Adrenal gland (tissue), 12 donors: ENCODE results near the gene FBXL19. TPM values are rescaled to one million over a fixed set of nuclear protein-coding genes. Genes with fewer than 3 reads are reported as not detected.
A peak's percentile ranks its signal among the peaks of the same experiment; 100 is the strongest.

Experiments used
- DNase-seq, 7 donors: peaks; one replicate each; pipeline ENCODE4 v3.0.0-alpha.2; 2019 to 2020
- H3K27ac ChIP-seq, 5 donors: fragments of 200-600 bp; sonication (generic) in 4 of 5; 1 replicate in 3 of 5; 2 replicates in 2 of 5; pipeline versions ENCODE4 v1.5.1 to v1.8.0; 2016 to 2020; ENCODE audit warnings: mild to moderate bottlenecking in 1 of 5
- H3K27me3 ChIP-seq: fragments of 200-600 bp; 2 replicates; pipeline ENCODE4 v1.8.0; 2021
- H3K36me3 ChIP-seq, 2 donors: fragments of 200-600 bp; replicated peaks in 1 of 2; 1 replicate in 1 of 2; 2 replicates in 1 of 2; pipeline versions ENCODE4 v1.5.1 to v1.8.0; 2018 to 2022
- H3K4me1 ChIP-seq, 2 donors: fragments of 200-600 bp; replicated peaks in 1 of 2; 1 replicate in 1 of 2; 2 replicates in 1 of 2; pipeline versions ENCODE4 v1.5.1 to v1.8.0; 2018 to 2021
- H3K4me3 ChIP-seq, 4 donors: fragments of 200-600 bp; sonication (generic) in 3 of 4; one replicate each; pipeline ENCODE4 v1.5.1; 2016 to 2018
- H3K9me3 ChIP-seq, 3 donors: fragments of 200-600 bp; sonication (generic) in 1 of 3; replicated peaks in 1 of 3; 1 replicate in 2 of 3; 2 replicates in 1 of 3; pipeline versions ENCODE4 v1.5.1 to v1.8.0; 2016 to 2021
- CTCF ChIP-seq, 6 experiments: fragments of 450-650 bp in 4 of 6; fragments of 200-600 bp in 2 of 6; sonication (generic) in 1 of 6; IDR thresholded peaks; 1 replicate in 5 of 6; 2 replicates in 1 of 6; pipeline versions ENCODE4 v1.5.1 to v1.8.0; 2016 to 2021; ENCODE audit warnings: antibody characterized with exemption in 6 of 6, mild to moderate bottlenecking in 2 of 6, moderate library complexity in 1 of 6
- POLR2A ChIP-seq, 2 donors: fragments of 450-650 bp; IDR thresholded peaks; one replicate each; pipeline ENCODE4 v1.6.1; 2017; ENCODE audit warnings: antibody characterized with exemption in 2 of 2, mild to moderate bottlenecking in 2 of 2, moderate library complexity in 1 of 2
- WGBS, 4 donors: extraction: QIAGEN DNeasy Blood & Tissue Kit in 2 of 4; methylation state at CpG; one replicate each; pipeline versions ENCODE4 v1.1.5 to v1.1.7; 2013 to 2017; 5-methylcytosine and 5-hydroxymethylcytosine counted together
- intact Hi-C, 2 donors: fragments of 100-400 bp; cut with DNase I; formaldehyde crosslinking; loops; one replicate each; pipeline versions ENCODE4 v1.14.1 to v1.15.0; 2022 to 2023
- polyA plus RNA-seq, 3 donors: library from polyadenylated mRNA; stranded (reverse); fragments of 200-250 nt in 2 of 3; fragments of 350-450 nt in 1 of 3; fragmentation: Illumina TruSeq in 1 of 3; extraction: RNeasy Lipid Tissue Mini Kit (QIAGEN cat#74804) in 1 of 3; gene quantifications; one replicate each; pipeline ENCODE4 v1.2.3, GENCODE V29; 2013 to 2014
- total RNA-seq, 9 donors: library from RNA; depleted of rRNA in 4 of 9; stranded (reverse); fragments of >200 nt in 4 of 9; fragments of 120-200 nt in 1 of 9; fragmentation: NEBNext Ultra II Directional in 1 of 9; extraction: Animal tissue kit (Norgen Biotek cat#: 25700) in 1 of 9; gene quantifications; one replicate each; pipeline versions ENCODE4 v1.1.0 to v1.2.4, GENCODE V29; 2013 to 2023
- donor health status: healthy with polysubstance abuse.
- donor health status: Bipolar disorder and iron deficiency.
- donor health status: DM: yes; HTN: yes; CAD: no.
- donor health status: DM: no; HTN: no; CAD: no.
- donor health status: DM: no; HTN: no; CAD: no.
- donor health status: DM: yes; HTN: yes; CAD: no.

FBXL19 gene
- total and polyA plus RNA-seq, 12 donors: 1.6 to 74.1 (median 12.5) TPM

- WGBS, 4 donors: 8 to 22% (median 12%) methylated on average over 19 to 53 of the region's 55 CpGs
- no peak for TF ChIP-seq POLR2A (IDR thresholded peaks at IDR 0.05)
- TF ChIP-seq CTCF (IDR thresholded peaks at IDR 0.05): no peak
- H3K4me1 ChIP-seq: peaks cover 14 to 23% of the 10 kb centered on the region in 2 donors
- intact Hi-C loops: no loop called here
- DNase-seq: peak in 6 of 7 donors; percentile 56 to 75 (median 70)
- peak overlapping the region in 4 of 5 donors; percentile 97 to 99 (median 98) for H3K27ac ChIP-seq
- H3K27me3 ChIP-seq: no peaks in the 10 kb centered on the region
- H3K4me3 ChIP-seq: peak overlapping the region in 2 of 4 donors; percentile 93
- H3K36me3 ChIP-seq: peaks cover 0 to 47% of the 10 kb centered on the region in 2 donors
- no peaks in the 10 kb centered on the region for H3K9me3 ChIP-seq
Observed at GRCh38 chr16:30958175-30959079, 35.1 kb downstream of the FBXL19 start.

GRCh38 chr16:30961384-30961783, 38.0 kb downstream of the FBXL19 start:
- no peak overlapping the region for H3K27ac ChIP-seq
- H3K36me3 ChIP-seq: peaks cover 0 to 77% of the 10 kb centered on the region in 2 donors
- no peak for TF ChIP-seq CTCF (IDR thresholded peaks at IDR 0.05)
- no peak for TF ChIP-seq POLR2A (IDR thresholded peaks at IDR 0.05)
- DNase-seq: no peak
- H3K4me1 ChIP-seq: peaks cover 10 to 18% of the 10 kb centered on the region in 2 donors
- intact Hi-C loops: no loop called here
- no peaks in the 10 kb centered on the region for H3K9me3 ChIP-seq
- H3K27me3 ChIP-seq: no peaks in the 10 kb centered on the region
- WGBS, 4 donors: 90 to 91% (median 91%) methylated on average over 11 of the region's 11 CpGs
- no peak overlapping the region for H3K4me3 ChIP-seq

- TF ChIP-seq POLR2A (IDR thresholded peaks at IDR 0.05): no peak
- TF ChIP-seq CTCF (IDR thresholded peaks at IDR 0.05): no peak
- H3K9me3 ChIP-seq: no peaks in the 10 kb centered on the region
- no peak for DNase-seq
- H3K27ac ChIP-seq: no peak overlapping the region
- 88 to 95% (median 94%) methylated on average over 17 to 18 of the region's 18 CpGs for WGBS, 4 donors
- H3K4me1 ChIP-seq: peaks cover 3 to 5% of the 10 kb centered on the region in 2 donors
- no peak overlapping the region for H3K4me3 ChIP-seq
- intact Hi-C loops: no loop called here
- H3K27me3 ChIP-seq: no peaks in the 10 kb centered on the region
- peaks cover 0 to 100% of the 10 kb centered on the region in 2 donors for H3K36me3 ChIP-seq
Observed at GRCh38 chr16:30963925-30964511, 40.6 kb downstream of the FBXL19 start.

GRCh38 chr16:30964574-30965226, 41.3 kb downstream of the FBXL19 start:
- no peak for DNase-seq
- WGBS, 4 donors: 86 to 90% (median 89%) methylated on average over 32 to 33 of the region's 33 CpGs
- H3K36me3 ChIP-seq: peaks cover 0 to 100% of the 10 kb centered on the region in 2 donors
- intact Hi-C loops: no loop called here
- TF ChIP-seq CTCF (IDR thresholded peaks at IDR 0.05): no peak
- no peak for TF ChIP-seq POLR2A (IDR thresholded peaks at IDR 0.05)
- H3K27ac ChIP-seq: no peak overlapping the region
- no peaks in the 10 kb centered on the region for H3K27me3 ChIP-seq
- no peaks in the 10 kb centered on the region for H3K4me1 ChIP-seq
- H3K4me3 ChIP-seq: no peak overlapping the region
- H3K9me3 ChIP-seq: no peaks in the 10 kb centered on the region
